Coronary artery (tissue), 2 donors: ENCODE data around the gene CKAP4.

ENCODE experiments used
- DNase-seq: peaks from one replicate; pipeline ENCODE4 v3.0.0-alpha.2; 2017; ENCODE audit warnings: low spot score
- H3K27ac ChIP-seq, 2 donors: fragments of 200-600 bp; sonication (generic); one replicate each; pipeline ENCODE4 v1.5.1; 2016 to 2019
- H3K4me3 ChIP-seq: fragments of 200-600 bp; sonication (generic); 2 replicates; pipeline ENCODE4 v1.5.1; 2016; ENCODE audit warnings: mild to moderate bottlenecking, moderate library complexity
- TF ChIP-seq, protein P1 (sequence below): fragments of 200-600 bp; sonication (generic); IDR thresholded peaks from one replicate; pipeline ENCODE4 v1.5.1; 2019; ENCODE audit warnings: antibody characterized with exemption

The CKAP4 gene

GRCh38 chr12:106247674-106248311, at the start of gene CKAP4:
Gene CKAP4 (minus strand): TSS chr12:106248020. CDS start chr12:106247851, 169 bp downstream.
- TF ChIP-seq, protein P1, sequence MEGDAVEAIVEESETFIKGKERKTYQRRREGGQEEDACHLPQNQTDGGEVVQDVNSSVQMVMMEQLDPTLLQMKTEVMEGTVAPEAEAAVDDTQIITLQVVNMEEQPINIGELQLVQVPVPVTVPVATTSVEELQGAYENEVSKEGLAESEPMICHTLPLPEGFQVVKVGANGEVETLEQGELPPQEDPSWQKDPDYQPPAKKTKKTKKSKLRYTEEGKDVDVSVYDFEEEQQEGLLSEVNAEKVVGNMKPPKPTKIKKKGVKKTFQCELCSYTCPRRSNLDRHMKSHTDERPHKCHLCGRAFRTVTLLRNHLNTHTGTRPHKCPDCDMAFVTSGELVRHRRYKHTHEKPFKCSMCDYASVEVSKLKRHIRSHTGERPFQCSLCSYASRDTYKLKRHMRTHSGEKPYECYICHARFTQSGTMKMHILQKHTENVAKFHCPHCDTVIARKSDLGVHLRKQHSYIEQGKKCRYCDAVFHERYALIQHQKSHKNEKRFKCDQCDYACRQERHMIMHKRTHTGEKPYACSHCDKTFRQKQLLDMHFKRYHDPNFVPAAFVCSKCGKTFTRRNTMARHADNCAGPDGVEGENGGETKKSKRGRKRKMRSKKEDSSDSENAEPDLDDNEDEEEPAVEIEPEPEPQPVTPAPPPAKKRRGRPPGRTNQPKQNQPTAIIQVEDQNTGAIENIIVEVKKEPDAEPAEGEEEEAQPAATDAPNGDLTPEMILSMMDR = no peak
- Histone ChIP-seq H3K4me3 (peak within 1 kb of the TSS; percentile 99), H3K27ac (peak within 1 kb of the TSS; percentile 99 to 100)
- peak; percentile 90 for DNase-seq

GRCh38 chr12:106297075-106297474, 49.3 kb upstream of the CKAP4 start:
- no peak overlapping the region for H3K4me3 ChIP-seq
- no peak for DNase-seq
- TF ChIP-seq, protein P1 = no peak
- no peak overlapping the region for H3K27ac ChIP-seq

DNA sequence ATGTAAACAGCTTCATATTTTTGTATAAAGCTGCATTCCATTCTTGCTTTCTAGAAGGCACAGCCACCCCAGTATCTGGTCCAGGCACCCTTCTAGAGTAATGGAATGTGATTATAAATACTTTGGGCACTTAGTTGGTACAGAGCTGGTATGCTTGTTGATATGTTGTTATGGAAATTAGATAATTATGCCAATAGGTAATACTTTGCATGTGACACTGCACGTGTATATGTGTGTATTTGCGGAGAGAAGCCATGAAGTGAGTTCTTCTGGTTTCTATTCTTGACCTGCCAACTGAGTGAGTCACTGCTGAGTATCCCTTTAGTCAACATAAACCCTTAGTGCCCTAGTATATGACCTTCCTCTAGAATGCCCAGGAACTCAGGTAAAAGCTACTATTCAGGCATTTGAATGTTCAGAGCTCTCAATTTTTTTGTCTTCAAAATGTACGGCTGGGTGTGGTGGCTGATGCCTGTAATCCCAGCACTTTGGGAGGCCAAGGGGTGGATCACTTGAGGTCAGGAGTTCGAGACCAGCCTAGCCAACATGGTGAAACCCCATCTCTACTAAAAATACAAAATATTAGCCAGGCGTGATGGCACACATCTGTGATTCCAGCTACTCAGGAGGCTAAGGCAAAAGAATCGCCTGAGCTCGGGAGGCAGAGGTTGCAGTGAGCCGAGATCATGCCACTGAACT, 48.5 kb upstream of the CKAP4 start:
- TF ChIP-seq, protein P1 = no peak
- Histone ChIP-seq H3K27ac (no peak overlapping the region), H3K4me3 (no peak overlapping the region)
- DNase-seq = no peak

GRCh38 chr12:106292339-106292738, 44.5 kb upstream of the CKAP4 start:
- no peak overlapping the region for H3K4me3 ChIP-seq
- DNase-seq = no peak
- no peak overlapping the region for H3K27ac ChIP-seq
- TF ChIP-seq, protein P1 = no peak

DNA sequence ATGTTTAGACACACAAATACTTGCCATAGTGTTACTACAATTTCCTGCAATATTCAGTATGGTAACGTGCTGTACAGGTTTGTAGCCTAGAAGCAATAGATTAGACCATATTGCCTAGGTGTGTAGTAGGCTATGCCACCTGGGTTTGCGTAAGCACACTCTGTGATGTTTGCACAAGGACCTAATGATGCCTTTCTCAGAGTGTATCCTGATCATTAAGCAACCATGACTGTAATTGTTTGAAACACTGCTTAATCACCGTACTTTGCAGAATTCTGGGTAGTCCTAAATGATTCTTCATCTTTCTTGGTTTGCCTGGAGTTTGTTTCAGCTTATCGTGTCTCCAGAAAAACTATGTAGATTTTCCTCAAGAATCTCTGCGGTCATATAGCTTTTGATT, 43.5 kb upstream of the CKAP4 start:
- DNase-seq = no peak
- TF ChIP-seq, protein P1 = no peak
- no peak overlapping the region for H3K4me3 ChIP-seq
- H3K27ac ChIP-seq = no peak overlapping the region

DNA sequence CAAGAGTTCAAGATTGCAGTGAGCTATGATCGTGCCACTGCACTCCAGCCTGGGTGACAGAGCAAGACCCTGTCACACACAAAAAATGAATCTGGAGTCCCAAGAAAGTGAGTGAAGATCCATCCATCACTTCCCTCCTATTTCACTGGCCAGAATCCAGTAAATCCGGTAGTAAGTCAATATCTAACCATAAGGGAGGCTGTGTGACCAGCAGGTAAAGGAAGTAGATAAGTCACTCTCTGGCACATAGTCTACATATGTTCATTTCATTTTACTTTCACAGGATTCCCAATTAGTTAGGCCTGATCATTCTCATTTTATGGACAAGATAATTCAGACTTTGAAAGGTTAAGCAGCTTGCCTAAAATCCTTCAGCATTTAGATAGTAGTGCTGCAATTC, 42.8 kb upstream of the CKAP4 start:
- no peak overlapping the region for H3K27ac ChIP-seq
- TF ChIP-seq, protein P1 = no peak
- DNase-seq = no peak
- no peak overlapping the region for H3K4me3 ChIP-seq

DNA sequence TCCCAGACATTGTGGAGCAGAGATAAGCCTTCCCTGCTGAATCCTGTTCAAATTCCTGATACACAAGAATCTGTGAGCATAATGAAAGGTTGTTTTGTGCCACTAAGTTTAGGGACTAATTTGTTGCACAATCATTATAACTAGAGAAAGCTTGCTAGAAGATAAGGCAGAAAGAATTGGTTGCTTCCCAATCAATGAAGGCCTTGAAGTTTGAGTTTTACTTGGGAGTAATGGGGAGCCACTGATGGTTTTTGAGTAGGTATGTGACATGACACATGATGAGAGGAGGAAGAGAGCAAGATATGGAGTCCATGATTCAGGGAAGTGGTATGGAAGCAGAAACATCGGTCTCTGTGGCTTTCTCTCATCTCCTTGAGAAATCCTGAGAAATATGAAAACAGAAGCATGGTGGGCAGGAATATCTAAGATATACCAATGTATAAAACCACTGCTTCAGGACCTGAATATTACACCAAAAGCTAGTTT, 41.4 kb upstream of the CKAP4 start:
- TF ChIP-seq, protein P1 = no peak
- H3K27ac ChIP-seq = no peak overlapping the region
- DNase-seq = no peak

More for the DNA sequence above, 41.4 kb upstream of the CKAP4 start:
- no peak overlapping the region for H3K4me3 ChIP-seq
